Stimulated activated naive CD8-positive, alpha-beta T cell treated with anti-CD3 and anti-CD28 coated beads, Interleukin-15, amount 100 ng/mL, for 72 hours (primary cell): ENCODE measurements around the gene OSBP.
"Not testable (repeated sequence)": the region's sequence is repeated elsewhere in the genome, so short reads cannot be mapped to it uniquely, and the experiment has no call there.

Experiments
- ATAC-seq: fragments of 150-1000 bp; cut with Tn5 transposase; 2 replicates; pipeline ENCODE4 v1.10.0; 2021; ENCODE audit warnings: mild to moderate bottlenecking, moderate library complexity
- DNase-seq, 2 donors: peaks; one replicate each; pipeline ENCODE4 v3.0.0; 2021 to 2022
- H3K27ac Mint-ChIP-seq, 2 donors: one replicate each; pipeline ENCODE4 v1.8.0; 2022; ENCODE audit warnings: mild to moderate bottlenecking in 2 of 2, mixed read lengths in 2 of 2, moderate library complexity in 2 of 2
- H3K27me3 Mint-ChIP-seq: one replicate; pipeline ENCODE4 v1.8.0; 2022; ENCODE audit warnings: mixed read lengths
- H3K4me1 Mint-ChIP-seq: one replicate; pipeline ENCODE4 v1.8.0; 2022; ENCODE audit warnings: mild to moderate bottlenecking, mixed read lengths
- H3K4me3 Mint-ChIP-seq, 2 donors: one replicate each; pipeline ENCODE4 v1.8.0; 2022; ENCODE audit warnings: mild to moderate bottlenecking in 2 of 2, mixed read lengths in 2 of 2, moderate library complexity in 1 of 2
- H3K9me3 Mint-ChIP-seq, 2 donors: one replicate each; pipeline ENCODE4 v1.8.0; 2022; ENCODE audit warnings: mixed read lengths in 2 of 2

Gene OSBP

DNA sequence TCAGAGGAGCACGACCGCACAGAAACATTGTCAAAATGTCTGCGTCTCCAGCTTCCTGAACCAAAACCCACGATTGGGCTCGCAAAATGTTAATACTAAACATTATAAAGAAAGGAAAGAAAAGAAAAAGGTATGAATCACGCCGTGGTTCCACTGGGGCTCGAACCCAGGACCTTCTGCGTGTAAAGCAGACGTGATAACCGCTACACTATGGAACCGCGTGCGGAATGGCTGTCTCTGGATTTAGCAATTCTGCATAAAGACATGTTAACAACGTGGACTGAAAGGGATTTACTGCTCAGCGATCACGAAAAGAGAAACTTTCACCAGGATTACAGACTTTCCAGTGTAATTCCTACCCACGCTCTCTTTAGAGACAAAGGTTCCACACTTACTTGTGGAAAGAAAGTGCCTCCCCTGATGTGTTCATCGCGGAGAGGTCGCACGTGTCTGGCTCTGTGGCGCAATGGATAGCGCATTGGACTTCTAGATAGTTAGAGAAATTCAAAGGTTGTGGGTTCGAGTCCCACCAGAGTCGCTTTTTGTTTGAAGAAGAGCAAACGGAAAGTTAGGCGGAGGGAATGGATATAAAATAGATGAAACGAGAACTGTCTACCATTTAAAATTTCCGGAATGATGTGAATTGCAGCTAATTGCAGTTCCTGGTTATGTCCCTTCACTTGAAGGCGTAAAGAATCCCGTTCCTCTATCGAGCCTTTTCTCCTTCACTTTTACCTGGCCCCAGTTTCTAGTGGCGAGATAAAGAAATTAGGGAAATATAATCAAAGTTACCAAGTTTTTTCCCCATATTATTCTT lies 64.5 kb downstream of the OSBP start:
- Mint-ChIP-seq H3K27ac (peak overlapping the region; percentile 93 to 99), H3K4me3 (peak overlapping the region; percentile 82 to 86), H3K27me3 (no peaks in the 10 kb centered on the region), H3K4me1 (peaks cover 37% of the 10 kb centered on the region), H3K9me3 (no peaks in the 10 kb centered on the region)
- DNase-seq: peak; percentile 83
- peak; percentile 60 for ATAC-seq

DNA sequence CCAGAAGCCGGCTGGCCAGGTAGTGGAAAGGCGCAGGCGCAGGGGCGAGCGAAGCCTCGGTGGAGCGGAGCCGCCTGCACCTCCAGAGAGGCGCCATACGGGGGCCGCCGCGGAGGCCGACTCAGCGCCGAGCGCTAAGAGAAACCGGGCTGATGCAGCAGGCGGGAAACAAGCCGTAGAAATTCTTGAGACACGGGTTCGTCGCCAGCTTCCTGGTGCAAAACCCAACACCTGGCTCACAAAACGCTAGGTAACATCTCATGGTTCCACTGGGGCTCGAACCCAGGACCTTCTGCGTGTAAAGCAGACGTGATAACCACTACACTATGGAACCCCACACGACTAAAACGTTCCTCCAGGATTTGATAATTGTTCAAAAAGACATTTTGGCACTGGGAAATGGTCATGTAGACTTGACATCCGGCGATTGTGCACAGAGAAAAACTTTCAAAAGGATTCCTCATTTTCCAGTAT lies 65.2 kb downstream of the OSBP start:
- peaks cover 31% of the 10 kb centered on the region for H3K4me1 Mint-ChIP-seq
- no peaks in the 10 kb centered on the region for H3K27me3 Mint-ChIP-seq
- peak; percentile 93 to 96 for DNase-seq
- peak overlapping the region; percentile 82 to 86 for H3K4me3 Mint-ChIP-seq
- peak; percentile 96 for ATAC-seq
- peak overlapping the region; percentile 93 to 99 for H3K27ac Mint-ChIP-seq
- H3K9me3 Mint-ChIP-seq: no peaks in the 10 kb centered on the region

DNA sequence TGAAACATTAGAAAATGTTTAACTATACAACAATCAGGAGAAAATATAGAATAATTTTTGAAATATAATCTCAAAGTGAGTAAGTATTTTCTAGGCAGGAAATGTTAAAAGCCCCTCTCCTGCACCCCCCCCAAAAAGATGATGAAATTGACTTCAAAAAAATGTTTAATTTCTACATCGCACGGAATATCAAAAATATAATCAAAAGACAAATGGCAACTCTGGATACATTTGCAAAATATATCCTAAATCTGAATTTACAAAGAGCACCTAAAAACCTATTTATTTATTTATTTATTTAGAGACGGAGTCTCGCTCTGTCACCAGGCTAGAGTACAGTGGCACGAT lies 67.3 kb downstream of the OSBP start:
- no peaks in the 10 kb centered on the region for H3K9me3 Mint-ChIP-seq
- H3K4me1 Mint-ChIP-seq: peaks cover 28% of the 10 kb centered on the region
- H3K4me3 Mint-ChIP-seq: no peak overlapping the region
- no peak overlapping the region for H3K27ac Mint-ChIP-seq
- ATAC-seq: no peak
- no peaks in the 10 kb centered on the region for H3K27me3 Mint-ChIP-seq
- DNase-seq: no peak

DNA sequence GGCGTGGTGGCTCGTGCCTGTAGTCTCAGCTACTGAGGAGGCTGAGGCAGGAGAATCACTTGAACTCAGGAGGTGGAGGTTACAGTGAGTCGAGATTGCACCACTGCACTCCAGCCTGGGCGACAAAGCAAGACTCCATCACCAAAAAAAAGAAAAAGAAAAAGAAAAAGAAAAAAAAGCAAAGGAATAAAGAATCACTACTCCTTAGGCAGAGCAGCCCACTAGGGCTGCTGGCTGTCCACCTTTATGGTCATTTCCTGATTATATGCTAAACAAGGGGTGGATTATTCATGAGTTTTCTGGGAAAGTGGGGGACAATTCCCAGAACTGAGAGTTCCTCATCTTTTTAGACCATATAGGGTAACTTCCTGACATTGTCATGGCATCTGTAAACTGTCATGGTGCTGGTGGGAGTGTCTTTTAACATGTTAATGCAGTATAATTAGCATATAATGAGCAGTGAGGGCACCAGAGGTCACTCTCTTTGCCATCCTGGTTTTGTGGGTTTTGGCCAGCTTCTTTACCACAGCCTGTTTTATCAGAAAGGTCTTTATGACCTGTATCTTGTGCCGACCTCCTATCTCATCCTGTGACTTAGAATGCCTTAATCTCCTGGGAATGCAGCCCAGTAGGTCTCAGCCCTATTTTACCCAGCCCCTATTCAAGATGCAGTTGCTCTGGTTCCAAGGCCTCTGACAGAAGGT lies 67.8 kb downstream of the OSBP start:
- DNase-seq, H3K27ac Mint-ChIP-seq, H3K9me3 Mint-ChIP-seq, H3K27me3 Mint-ChIP-seq, H3K4me3 Mint-ChIP-seq, ATAC-seq: not testable (repeated sequence)
- H3K4me1 Mint-ChIP-seq: peaks cover 28% of the 10 kb centered on the region

DNA sequence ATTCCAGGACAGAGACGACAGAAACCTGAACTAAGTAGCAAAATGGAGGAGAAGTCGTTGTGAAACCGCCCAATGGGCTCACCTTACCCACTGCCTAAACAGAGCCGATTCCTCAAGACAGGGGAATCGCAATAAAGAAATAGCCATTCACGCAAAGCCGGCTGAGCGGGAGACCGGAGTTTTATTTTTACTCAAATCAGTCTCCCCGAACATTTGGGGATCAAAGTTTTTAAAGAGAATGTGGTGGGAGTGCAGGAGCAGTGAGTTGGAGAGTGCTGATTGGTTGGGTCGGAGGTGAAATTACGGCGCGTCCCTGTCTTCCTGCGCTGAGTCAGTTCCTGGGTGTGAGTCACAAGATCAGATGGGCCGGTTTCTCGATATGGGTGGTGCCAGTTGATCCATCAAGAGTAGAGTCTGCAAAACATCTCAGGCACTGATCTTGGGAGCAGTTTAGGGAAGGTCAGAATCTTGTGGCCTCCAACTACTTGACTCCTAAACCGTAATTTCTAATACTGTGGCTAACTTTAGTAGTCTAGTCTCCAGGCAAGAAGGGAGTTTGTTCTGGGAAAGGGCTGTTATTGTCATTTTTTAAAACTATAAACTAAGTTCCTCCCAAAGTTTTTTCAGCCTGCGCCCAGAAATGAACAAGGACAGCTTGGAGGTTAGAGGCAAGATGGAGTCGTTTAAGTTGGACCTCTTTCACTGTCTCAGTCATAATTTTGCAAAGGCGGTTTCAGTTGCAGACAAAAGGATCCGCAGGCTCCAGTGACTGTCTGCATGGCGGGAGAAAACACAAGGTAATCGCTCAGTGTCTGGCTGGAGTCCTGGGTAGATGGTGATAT lies 70.2 kb downstream of the OSBP start:
- peaks cover 14% of the 10 kb centered on the region for H3K4me1 Mint-ChIP-seq
- H3K9me3 Mint-ChIP-seq: no peaks in the 10 kb centered on the region
- H3K27me3 Mint-ChIP-seq: no peaks in the 10 kb centered on the region
- no peak for ATAC-seq
- DNase-seq: no peak
- H3K27ac Mint-ChIP-seq: no peak overlapping the region
- H3K4me3 Mint-ChIP-seq: no peak overlapping the region

DNA sequence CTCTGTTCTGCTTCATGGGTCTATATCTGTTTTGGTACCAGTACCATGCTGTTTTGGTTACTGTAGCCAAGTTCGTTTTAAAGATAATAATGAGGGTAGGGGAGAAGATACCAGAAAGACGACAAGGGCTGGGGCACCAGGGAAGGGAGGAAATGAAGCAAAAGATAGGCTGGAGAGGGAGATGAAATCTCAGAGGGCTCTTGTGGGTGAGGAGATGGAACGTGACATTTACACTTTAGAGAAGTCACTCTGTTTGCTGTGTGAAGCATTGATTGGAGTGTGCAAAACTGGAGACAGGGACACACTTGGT lies 70.8 kb downstream of the OSBP start:
- Mint-ChIP-seq H3K4me1 (peaks cover 12% of the 10 kb centered on the region), H3K9me3 (no peaks in the 10 kb centered on the region), H3K27me3 (no peaks in the 10 kb centered on the region), H3K27ac (peak overlapping the region in 1 of 2 donors; percentile 28), H3K4me3 (no peak overlapping the region)
- DNase-seq (no peak), ATAC-seq (no peak)

DNA sequence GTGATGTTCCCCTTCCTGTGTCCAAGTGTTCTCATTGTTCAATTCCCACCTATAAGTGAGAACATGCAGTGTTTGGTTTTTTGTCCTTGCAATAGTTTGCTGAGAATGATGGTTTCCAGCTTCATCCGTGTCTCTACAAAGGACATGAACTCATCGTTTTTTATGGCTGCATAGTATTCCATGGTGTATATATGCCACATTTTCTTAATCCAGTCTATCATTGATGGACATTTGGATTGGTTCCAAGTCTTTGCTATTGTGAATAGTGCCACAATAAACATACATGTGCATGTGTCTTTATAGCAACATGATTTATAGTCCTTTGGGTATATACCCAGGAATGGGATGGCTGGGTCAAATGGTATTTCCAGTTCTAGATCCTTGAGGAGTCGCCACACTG lies 71.9 kb downstream of the OSBP start:
- not testable (repeated sequence) for H3K4me3 Mint-ChIP-seq, H3K27me3 Mint-ChIP-seq, DNase-seq, ATAC-seq, H3K4me1 Mint-ChIP-seq, H3K9me3 Mint-ChIP-seq, H3K27ac Mint-ChIP-seq

DNA sequence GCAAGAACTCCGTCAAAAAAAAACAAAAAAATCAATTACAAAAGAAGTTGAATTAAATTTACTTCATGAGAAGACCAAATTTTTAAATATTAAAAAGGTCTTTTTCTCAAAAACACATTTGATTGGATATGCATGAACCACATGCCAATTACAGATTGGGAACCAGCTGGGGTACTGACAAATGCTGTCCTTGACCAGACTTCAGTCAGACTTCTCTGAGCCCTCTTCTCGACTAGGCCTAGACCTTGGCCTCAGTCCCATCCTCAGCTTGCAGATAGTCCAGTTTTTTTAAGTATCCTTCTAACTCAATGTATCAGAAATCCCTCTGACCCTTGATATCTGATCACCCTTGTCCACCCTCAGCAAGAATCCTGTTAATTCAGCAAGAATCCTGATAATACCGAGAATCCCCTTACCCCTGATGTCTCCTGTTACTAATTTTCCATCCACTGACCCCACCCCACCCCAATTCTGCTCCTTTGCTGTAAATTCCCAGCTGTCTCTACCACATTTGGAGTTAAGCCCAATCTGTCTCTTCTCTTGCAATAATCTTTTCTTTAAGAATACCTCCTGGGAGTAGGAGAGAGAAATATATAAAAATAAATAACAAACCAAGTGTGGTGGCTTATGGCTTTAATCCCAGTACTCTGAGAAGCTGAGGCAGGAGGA lies 73.3 kb downstream of the OSBP start:
- ATAC-seq (no peak), DNase-seq (no peak)
- Mint-ChIP-seq H3K27me3 (no peaks in the 10 kb centered on the region), H3K4me3 (no peak overlapping the region), H3K27ac (no peak overlapping the region), H3K4me1 (peaks cover 9% of the 10 kb centered on the region), H3K9me3 (no peaks in the 10 kb centered on the region)

DNA sequence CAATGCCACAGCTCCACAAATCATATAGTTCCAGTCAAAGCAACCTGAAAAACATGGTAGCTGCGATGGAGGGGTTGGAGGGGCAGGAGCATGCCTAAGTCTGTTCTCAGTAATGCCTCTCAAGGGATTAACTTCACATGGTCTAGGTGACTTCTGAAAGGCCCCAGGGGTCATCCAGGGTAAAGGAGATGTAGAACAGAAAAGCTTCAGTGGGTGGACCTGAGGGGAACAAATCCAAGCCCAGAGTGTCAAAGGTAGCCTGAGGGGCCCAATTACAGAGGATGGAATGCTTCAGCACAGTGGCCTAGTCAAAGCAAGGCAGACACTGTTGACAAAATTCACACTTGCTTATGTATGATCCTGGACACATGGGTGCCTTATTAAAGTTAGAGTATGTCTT lies 80.9 kb downstream of the OSBP start:
- DNase-seq (no peak), ATAC-seq (no peak)
- Mint-ChIP-seq H3K9me3 (no peaks in the 10 kb centered on the region), H3K27me3 (peaks cover 9% of the 10 kb centered on the region), H3K4me3 (no peak overlapping the region), H3K27ac (no peak overlapping the region), H3K4me1 (peaks cover 15% of the 10 kb centered on the region)

DNA sequence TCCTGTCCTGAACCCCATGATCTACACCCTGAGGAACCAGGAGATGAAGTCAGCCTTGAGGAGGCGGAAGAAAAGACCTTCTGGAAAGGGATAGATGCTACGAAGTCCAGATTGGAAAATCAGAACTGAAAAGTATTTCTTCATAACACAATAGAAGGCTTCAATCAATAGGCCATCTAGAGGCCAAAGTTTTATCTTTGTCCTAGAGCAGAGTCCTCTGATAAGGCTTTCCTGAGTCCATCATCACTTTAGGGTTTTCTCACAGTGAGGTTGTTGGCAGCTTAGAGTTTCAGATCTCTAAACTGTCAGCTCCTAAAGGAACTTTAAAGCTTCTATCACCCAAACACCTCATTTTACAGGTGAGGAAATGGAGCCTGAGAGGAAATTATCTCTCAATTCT lies 83.0 kb downstream of the OSBP start:
- Mint-ChIP-seq H3K4me1 (peaks cover 9% of the 10 kb centered on the region), H3K4me3 (no peak overlapping the region), H3K9me3 (no peaks in the 10 kb centered on the region), H3K27me3 (peaks cover 9% of the 10 kb centered on the region), H3K27ac (no peak overlapping the region)
- ATAC-seq (no peak), DNase-seq (no peak)

DNA sequence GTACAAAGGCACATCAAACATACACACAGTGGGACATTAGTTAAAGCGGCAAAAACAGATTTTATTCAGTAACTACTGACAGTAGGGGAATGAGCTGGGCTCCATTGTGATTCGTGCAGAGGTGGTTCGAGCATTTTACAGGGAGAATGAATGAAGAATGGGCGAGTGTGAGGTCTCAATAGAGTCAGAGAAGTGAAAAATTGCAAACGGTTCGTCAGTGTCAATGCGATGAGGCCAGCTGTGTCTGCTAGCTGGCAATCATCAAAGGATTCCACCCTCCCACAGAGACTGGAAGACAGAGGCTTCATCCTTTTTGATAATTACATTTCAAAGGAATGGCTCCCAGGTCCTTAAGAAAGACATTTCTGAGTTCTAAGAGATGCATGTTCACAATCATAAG lies 86.9 kb downstream of the OSBP start:
- ATAC-seq: no peak
- Mint-ChIP-seq H3K4me1 (no peaks in the 10 kb centered on the region), H3K4me3 (no peak overlapping the region), H3K27ac (no peak overlapping the region), H3K27me3 (peaks cover 9% of the 10 kb centered on the region), H3K9me3 (no peaks in the 10 kb centered on the region)
- DNase-seq: no peak
